H1 (cell line): Measurements from ENCODE around the gene PGK1. TPM values are rescaled to one million over a fixed set of nuclear protein-coding genes. Genes with fewer than 3 reads are reported as not detected.

Source experiments
- CTCF ChIA-PET: fragments of 300-600 bp; sonication (Branson Sonifier 250); formaldehyde crosslinking; loops from one replicate; lab custom pipeline; 2021; ENCODE audit not compliant: partially characterized antibody; lab: Charles Lee
- POLR2A ChIA-PET: fragments of 300-600 bp; sonication (Branson Sonifier 250); formaldehyde crosslinking; loops from one replicate; lab custom pipeline; 2021; ENCODE audit warnings: inconsistent platforms; ENCODE audit not compliant: partially characterized antibody; lab: Charles Lee
- DNase-seq, 2 experiments: peaks; one replicate each; pipeline versions ENCODE4 v3.0.0 to v3.0.0-alpha.2; 2010 to 2022; ENCODE audit warnings: low spot score in 2 of 2, low read depth in 1 of 2, mixed read lengths in 1 of 2
- FAIRE-seq: peaks from 2 replicates; lab custom pipeline; 2011; peaks lifted over from hg19 to GRCh38; lab: Jason Lieb, UNC
- H2AFZ ChIP-seq: 2 replicates; pipeline ENCODE4 v1.8.1; 2012; ENCODE audit warnings: low read length, inconsistent platforms
- H2AK5ac ChIP-seq: 2 replicates; pipeline ENCODE4 v1.6.1; 2013; ENCODE audit warnings: low read depth, low read length
- H2BK120ac ChIP-seq: replicated peaks from 2 replicates; pipeline ENCODE3; 2013; ENCODE audit warnings: low read depth, low read length, inconsistent platforms
- H2BK12ac ChIP-seq: 2 replicates; pipeline ENCODE4 v1.6.1; 2013; ENCODE audit warnings: low read depth, low read length
- H2BK15ac ChIP-seq: 2 replicates; pipeline ENCODE4 v1.6.1; 2013; ENCODE audit warnings: low read length
- H2BK20ac ChIP-seq: 2 replicates; pipeline ENCODE4 v1.6.1; 2013; ENCODE audit warnings: low read length
- H2BK5ac ChIP-seq: 2 replicates; pipeline ENCODE4 v1.6.1; 2013; ENCODE audit warnings: low read depth, low read length
- H3K14ac ChIP-seq: 2 replicates; pipeline ENCODE4 v1.6.1; 2013; ENCODE audit warnings: inconsistent platforms; ENCODE audit not compliant: insufficient read length
- H3K18ac ChIP-seq: 2 replicates; pipeline ENCODE4 v1.6.1; 2013; ENCODE audit warnings: low read length; ENCODE audit errors: extremely low read depth
- H3K23ac ChIP-seq: 2 replicates; pipeline ENCODE4 v1.6.1; 2013; ENCODE audit warnings: inconsistent platforms; ENCODE audit not compliant: insufficient read length
- H3K23me2 ChIP-seq: 2 replicates; pipeline ENCODE4 v1.6.1; 2013; ENCODE audit warnings: low read depth, low read length
- H3K27ac ChIP-seq: 2 replicates; pipeline ENCODE4 v1.6.1; 2011; ENCODE audit warnings: low read depth, low read length, inconsistent platforms
- H3K27me3 ChIP-seq, 4 experiments: replicated peaks in 1 of 4; 1 replicate in 1 of 4; 2 replicates in 3 of 4; pipeline versions ENCODE4 v1.6.1 to v1.8.1; 2011 to 2013; ENCODE audit warnings: low read length in 3 of 4, mild to moderate bottlenecking in 3 of 4, inconsistent platforms in 2 of 4, mixed read lengths in 2 of 4, moderate library complexity in 1 of 4; ENCODE audit not compliant: control insufficient read depth in 3 of 4, insufficient read depth in 3 of 4; ENCODE audit errors: extremely low read depth in 1 of 4
- H3K36me3 ChIP-seq, 4 experiments: 2 replicates each; pipeline versions ENCODE4 v1.6.1 to v1.8.1; 2011 to 2013; ENCODE audit warnings: mild to moderate bottlenecking in 4 of 4, low read length in 3 of 4, moderate library complexity in 2 of 4, control low read depth in 1 of 4, inconsistent platforms in 1 of 4; ENCODE audit not compliant: insufficient read depth in 4 of 4, control insufficient read depth in 2 of 4
- H3K4ac ChIP-seq: replicated peaks from 2 replicates; pipeline ENCODE3; 2013; ENCODE audit warnings: low read length, low read depth, mixed read lengths, inconsistent platforms; ENCODE audit not compliant: insufficient read length
- H3K4me1 ChIP-seq, 4 experiments: replicated peaks in 1 of 4; 1 replicate in 1 of 4; 2 replicates in 3 of 4; pipeline versions ENCODE4 v1.6.1 to v1.8.1; 2011 to 2013; ENCODE audit warnings: low read length in 3 of 4, inconsistent platforms in 2 of 4, mixed read lengths in 1 of 4; ENCODE audit not compliant: insufficient read depth in 4 of 4, control insufficient read depth in 3 of 4
- H3K4me2 ChIP-seq, 2 experiments: 2 replicates each; pipeline versions ENCODE4 v1.6.1 to v1.8.1; 2011 to 2013; ENCODE audit warnings: low read depth in 2 of 2, low read length in 2 of 2, control low read depth in 1 of 2, inconsistent platforms in 1 of 2, mild to moderate bottlenecking in 1 of 2; ENCODE audit not compliant: insufficient read depth in 1 of 2
- H3K4me3 ChIP-seq, 4 experiments: fragments of 200-600, 300-600 bp in 1 of 4; sonication (generic), shearing (Covaris generic), sonication (Bioruptor Twin) in 1 of 4; 2 replicates each; pipeline versions ENCODE4 v1.5.1 to v1.8.1; 2011 to 2016; ENCODE audit warnings: low read length in 4 of 4, low read depth in 3 of 4, control low read depth in 2 of 4, inconsistent platforms in 2 of 4, mild to moderate bottlenecking in 2 of 4, mixed read lengths in 1 of 4, moderate library complexity in 1 of 4; ENCODE audit not compliant: insufficient read depth in 2 of 4; ENCODE audit errors: extremely low read depth in 1 of 4
- H3K56ac ChIP-seq: replicated peaks from 2 replicates; pipeline ENCODE3; 2013; ENCODE audit warnings: low read depth, mild to moderate bottlenecking, mixed read lengths, low read length, inconsistent platforms; ENCODE audit not compliant: insufficient read length
- H3K79me1 ChIP-seq: 2 replicates; pipeline ENCODE4 v1.6.1; 2013; ENCODE audit warnings: low read depth, low read length, control low read depth
- H3K79me2 ChIP-seq, 2 experiments: 2 replicates each; pipeline versions ENCODE4 v1.6.1 to v1.8.1; 2012 to 2013; ENCODE audit warnings: low read length in 2 of 2, mild to moderate bottlenecking in 2 of 2, inconsistent platforms in 1 of 2; ENCODE audit not compliant: insufficient read depth in 2 of 2, control insufficient read depth in 1 of 2
- H3K9ac ChIP-seq, 4 experiments: replicated peaks in 1 of 4; 1 replicate in 1 of 4; 2 replicates in 3 of 4; pipeline versions ENCODE4 v1.6.1 to v1.8.1; 2011 to 2013; ENCODE audit warnings: low read depth in 3 of 4, low read length in 3 of 4, control low read depth in 2 of 4, mild to moderate bottlenecking in 2 of 4, moderate library complexity in 2 of 4, inconsistent platforms in 1 of 4; ENCODE audit errors: extremely low read depth in 1 of 4
- H3K9me3 ChIP-seq, 2 experiments: 2 replicates each; pipeline versions ENCODE4 v1.6.1 to v1.8.1; 2012 to 2013; ENCODE audit warnings: mild to moderate bottlenecking in 2 of 2, moderate library complexity in 2 of 2, control low read depth in 1 of 2, inconsistent platforms in 1 of 2, low read depth in 1 of 2, low read length in 1 of 2, mixed read lengths in 1 of 2; ENCODE audit not compliant: insufficient read depth in 2 of 2
- H4K20me1 ChIP-seq, 2 experiments: replicated peaks in 1 of 2; 2 replicates each; pipeline versions ENCODE3 to v1.8.1; 2011 to 2013; ENCODE audit warnings: inconsistent platforms in 2 of 2, low read length in 2 of 2, mild to moderate bottlenecking in 1 of 2; ENCODE audit not compliant: insufficient read depth in 2 of 2, control insufficient read depth in 1 of 2
- H4K5ac ChIP-seq: 2 replicates; pipeline ENCODE4 v1.6.1; 2013; ENCODE audit warnings: low read length, low read depth, mixed read lengths, inconsistent platforms; ENCODE audit not compliant: insufficient read length
- H4K8ac ChIP-seq: 2 replicates; pipeline ENCODE4 v1.8.0; 2013; ENCODE audit warnings: mild to moderate bottlenecking, moderate library complexity, low read length, inconsistent platforms; ENCODE audit not compliant: insufficient read depth; ENCODE audit errors: extremely low read depth
- H4K91ac ChIP-seq: replicated peaks from 2 replicates; pipeline ENCODE3; 2013; ENCODE audit warnings: low read length, mixed read lengths, inconsistent platforms; ENCODE audit not compliant: insufficient read length
- CHD2 ChIP-seq: IDR thresholded peaks from 2 replicates; pipeline ENCODE4 v1.6.1; 2012; ENCODE audit warnings: low read length, improper control_type of control experiment
- CTBP2 ChIP-seq: IDR thresholded peaks from 2 replicates; pipeline ENCODE4 v1.7.0; 2011; ENCODE audit warnings: borderline replicate concordance, mild to moderate bottlenecking, moderate library complexity, mixed read lengths, low read length; ENCODE audit not compliant: insufficient read depth, insufficient read length
- HDAC2 ChIP-seq, 2 experiments: fragments of 300-600 bp in 1 of 2; sonication (generic) in 1 of 2; IDR thresholded peaks; 2 replicates each; pipeline ENCODE4 v1.6.1; 2011 to 2012; ENCODE audit warnings: low read depth in 2 of 2, low read length in 2 of 2, mild to moderate bottlenecking in 2 of 2, moderate library complexity in 2 of 2, borderline replicate concordance in 1 of 2, inconsistent platforms in 1 of 2
- KDM4A ChIP-seq: IDR thresholded peaks from one replicate; pipeline ENCODE4 v1.7.1; 2012; ENCODE audit warnings: low read depth, mild to moderate bottlenecking, moderate library complexity, low read length, inconsistent platforms; ENCODE audit not compliant: severe bottlenecking
- KDM5A ChIP-seq: fragments of 200-600 bp; IDR thresholded peaks from 2 replicates; pipeline ENCODE4 v1.7.1; 2012; ENCODE audit warnings: mild to moderate bottlenecking, low read length, inconsistent platforms, mixed read lengths
- MAFK ChIP-seq: IDR thresholded peaks from 2 replicates; pipeline ENCODE4 v1.6.1; 2012; ENCODE audit warnings: low read depth, mild to moderate bottlenecking, improper control_type of control experiment, low read length
- NANOG ChIP-seq: IDR thresholded peaks from 2 replicates; pipeline ENCODE4 v1.6.1; 2011; ENCODE audit warnings: low read length, low read depth, mild to moderate bottlenecking, inconsistent platforms; ENCODE audit not compliant: insufficient read depth, poor library complexity, severe bottlenecking
- PHF8 ChIP-seq: fragments of 200-600 bp; sonication (generic); conservative IDR thresholded peaks from 2 replicates; pipeline ENCODE4 v1.7.1; 2012; ENCODE audit warnings: low read depth, mild to moderate bottlenecking, inconsistent platforms, low read length, moderate library complexity
- POLR2A ChIP-seq, 2 experiments: IDR thresholded peaks; 1 replicate in 1 of 2; 2 replicates in 1 of 2; pipeline ENCODE4 v1.6.1; 2011; ENCODE audit warnings: low read depth in 2 of 2, low read length in 2 of 2, mild to moderate bottlenecking in 2 of 2; ENCODE audit errors: control extremely low read depth in 1 of 2
- RAD21 ChIP-seq, 2 experiments: IDR thresholded peaks in 1 of 2; conservative IDR thresholded peaks in 1 of 2; 2 replicates each; pipeline ENCODE4 v1.6.1; 2011; ENCODE audit warnings: low read depth in 2 of 2, low read length in 2 of 2, improper control_type of control experiment in 1 of 2, inconsistent platforms in 1 of 2, mild to moderate bottlenecking in 1 of 2, moderate library complexity in 1 of 2
- RBBP5 ChIP-seq: IDR thresholded peaks from 2 replicates; pipeline ENCODE4 v1.7.1; 2012; ENCODE audit warnings: low read depth, mild to moderate bottlenecking, inconsistent platforms, low read length, moderate library complexity, borderline replicate concordance
- RXRA ChIP-seq: IDR thresholded peaks from 2 replicates; pipeline ENCODE4 v1.6.1; 2011; ENCODE audit warnings: low read depth, mild to moderate bottlenecking, low read length, moderate library complexity; ENCODE audit not compliant: insufficient read depth
- SP1 ChIP-seq: IDR thresholded peaks from 2 replicates; pipeline ENCODE4 v1.6.1; 2011; ENCODE audit warnings: low read depth, low read length
- ZNF274 ChIP-seq: IDR thresholded peaks from 2 replicates; pipeline ENCODE4 v1.7.0; 2012; ENCODE audit warnings: low read length, borderline replicate concordance; ENCODE audit errors: extremely low read depth
- WGBS, 2 experiments: shearing (Covaris generic) in 1 of 2; methylation state at CpG; one replicate each; pipeline versions ENCODE4 v1.1.6 to v1.1.7; 2013 to 2015; ENCODE audit warnings: low lambda C conversion rate in 2 of 2, mixed read lengths in 2 of 2, inconsistent platforms in 1 of 2, low coverage in 1 of 2, missing lambda C conversion rate in 1 of 2; ENCODE audit not compliant: insufficient replicate concordance in 2 of 2, insufficient coverage in 1 of 2, insufficient read length in 1 of 2; ENCODE audit errors: extremely low coverage in 1 of 2, missing lambda C conversion rate in 1 of 2; 5-methylcytosine and 5-hydroxymethylcytosine counted together
- polyA plus RNA-seq, 7 experiments: library from polyadenylated mRNA; depleted of rRNA in 3 of 7; stranded (reverse) in 5 of 7; unstranded in 2 of 7; fragments of >200 nt in 5 of 7; fragments of 200-250 nt in 2 of 7; gene quantifications; 1 replicate in 5 of 7; 2 replicates in 1 of 7; 4 replicates in 1 of 7; pipeline versions ENCODE4 v1.2.1 to v1.2.3, GENCODE V29; 2011 to 2013; ENCODE audit warnings: missing spikeins in 2 of 7, mixed read lengths in 2 of 7
- total RNA-seq: library from RNA; stranded (reverse); fragmentation: NEBNext Ultra II Directional; extraction: Animal tissue kit (Norgen Biotek cat#: 25700); gene quantifications from 2 replicates; pipeline ENCODE4 v1.2.1, GENCODE V29; 2021

PGK1 gene
- total and polyA plus RNA-seq, 2 of the 8 experiments (the other 6 are each of a cell fraction or from before 2014, with no cell fraction given) = 328 to 427 TPM

DNA sequence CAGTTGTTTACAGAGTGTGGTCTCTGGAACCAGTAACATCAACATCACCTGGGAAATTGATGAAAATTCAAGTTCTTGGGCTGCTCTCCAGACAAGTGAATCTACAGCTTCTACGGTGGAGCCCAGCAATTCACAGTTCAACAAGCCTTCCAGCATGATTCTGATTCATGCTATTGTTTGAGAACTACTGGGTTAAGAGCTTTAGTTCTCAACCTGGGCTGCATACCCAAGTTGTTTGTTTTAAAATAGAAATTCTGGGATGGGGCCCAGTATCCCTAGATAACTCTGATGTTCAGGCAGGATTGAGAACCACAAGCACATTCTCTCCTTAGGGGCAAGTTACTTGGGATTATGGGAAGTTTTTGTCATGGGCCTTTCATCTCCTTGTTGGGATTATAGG, 37.9 kb upstream of the PGK1 start:
- FAIRE-seq = no peak
- H4K91ac ChIP-seq = no peak overlapping the region
- H3K4me2 ChIP-seq = no peak overlapping the region
- H2BK5ac ChIP-seq = no peak overlapping the region
- H3K9me3 ChIP-seq = peaks cover 4 to 5% of the 10 kb centered on the region in 2 experiments; a peak in 1 of 4 replicates
- H3K79me2 ChIP-seq = no peaks in the 10 kb centered on the region
- H3K18ac ChIP-seq = no peak overlapping the region
- no peak overlapping the region for H3K4ac ChIP-seq
- H2AK5ac ChIP-seq = no peak overlapping the region
- no peak overlapping the region for H2AFZ ChIP-seq
- DNase-seq = no peak
- H4K5ac ChIP-seq = no peak overlapping the region
- no peaks in the 10 kb centered on the region for H3K27me3 ChIP-seq
- no peak overlapping the region for H2BK20ac ChIP-seq
- H3K4me1 ChIP-seq = no peaks in the 10 kb centered on the region
- H3K23me2 ChIP-seq = no peaks in the 10 kb centered on the region
- ChIA-PET POLR2A (no interaction called here), CTCF (interaction anchor here (1.4 kb wide), 1 partner anchor 27 kb away, joined by 3 read pairs; no protein-coding TSS in a partner anchor)
- no peak overlapping the region for H3K27ac ChIP-seq
- H3K23ac ChIP-seq = no peak overlapping the region
- no peak overlapping the region for H2BK120ac ChIP-seq
- no peaks in the 10 kb centered on the region for H4K20me1 ChIP-seq
- no peak overlapping the region for H2BK15ac ChIP-seq
- no peak overlapping the region for H3K9ac ChIP-seq
- H4K8ac ChIP-seq = no peak overlapping the region
- no peak overlapping the region for H3K14ac ChIP-seq
- no peak overlapping the region for H3K4me3 ChIP-seq
- H3K79me1 ChIP-seq = no peaks in the 10 kb centered on the region
- no peak overlapping the region for H3K56ac ChIP-seq
- 100% methylated on average over 1 of the region's 1 CpG; no CpG with 5 or more reads in 1 of the 2 experiments for WGBS, 2 experiments
- H2BK12ac ChIP-seq = no peak overlapping the region
- H3K36me3 ChIP-seq = no peaks in the 10 kb centered on the region
- no peak for TF ChIP-seq SP1
- no peak for TF ChIP-seq RXRA
- TF ChIP-seq KDM5A = no peak
- no peak for TF ChIP-seq CHD2
- no peak for TF ChIP-seq CTBP2
- no peak for TF ChIP-seq NANOG
- no peak for TF ChIP-seq PHF8
- TF ChIP-seq RAD21 (IDR thresholded peaks at IDR 0.05 in 1 of 2, conservative IDR thresholded peaks at IDR 0.05 in 1 of 2; ENCODE audit: low read depth in 2 of 2, low read length in 2 of 2) = no peak
- no peak for TF ChIP-seq RBBP5
- no peak for TF ChIP-seq POLR2A (IDR thresholded peaks at IDR 0.05; ENCODE audit: control extremely low read depth in 1 of 2, low read depth in 2 of 2, low read length in 2 of 2)
- no peak for TF ChIP-seq KDM4A
- no peak for TF ChIP-seq ZNF274
- no peak for TF ChIP-seq MAFK
- no peak for TF ChIP-seq HDAC2 (IDR thresholded peaks at IDR 0.05; ENCODE audit: borderline replicate concordance in 1 of 2, low read depth in 2 of 2, low read length in 2 of 2)
